Mesenchymal stem cell (in vitro differentiated cells and primary cell): ENCODE data around the gene ALDH8A1.

Experiments used
- DNase-seq: peaks from one replicate; pipeline ENCODE4 v3.0.0-alpha.2; 2013
- H2AFZ ChIP-seq: one replicate; pipeline ENCODE4 v1.6.1; 2013; ENCODE audit warnings: low read depth, mild to moderate bottlenecking, control low read depth, inconsistent platforms, low read length, moderate library complexity
- H2AK5ac ChIP-seq: 2 replicates; pipeline ENCODE4 v1.6.1; 2013; ENCODE audit warnings: low read length, moderate library complexity, mild to moderate bottlenecking, inconsistent platforms; ENCODE audit not compliant: severe bottlenecking
- H2BK120ac ChIP-seq: one replicate; pipeline ENCODE4 v1.6.1; 2013; ENCODE audit warnings: low read depth, mild to moderate bottlenecking, inconsistent platforms, low read length, moderate library complexity
- H2BK12ac ChIP-seq, 2 experiments: one replicate each; pipeline ENCODE4 v1.6.1; 2013; ENCODE audit warnings: inconsistent platforms in 2 of 2, low read length in 2 of 2, mild to moderate bottlenecking in 2 of 2, moderate library complexity in 2 of 2, control low read depth in 1 of 2
- H2BK15ac ChIP-seq: one replicate; pipeline ENCODE4 v1.6.1; 2013; ENCODE audit warnings: mild to moderate bottlenecking, low read depth, inconsistent platforms; ENCODE audit not compliant: poor library complexity, severe bottlenecking
- H2BK5ac ChIP-seq: 2 replicates; pipeline ENCODE4 v1.6.1; 2013; ENCODE audit warnings: low read depth, mild to moderate bottlenecking, low read length, control low read depth, inconsistent platforms; ENCODE audit not compliant: poor library complexity, severe bottlenecking
- H3K14ac ChIP-seq, 2 experiments: one replicate each; pipeline ENCODE4 v1.6.1; 2013; ENCODE audit warnings: inconsistent platforms in 2 of 2, low read length in 2 of 2, control low read depth in 1 of 2, mild to moderate bottlenecking in 1 of 2, moderate library complexity in 1 of 2
- H3K18ac ChIP-seq, 2 experiments: one replicate each; pipeline ENCODE4 v1.6.1; 2013; ENCODE audit warnings: inconsistent platforms in 2 of 2, low read length in 2 of 2, control low read depth in 1 of 2, low read depth in 1 of 2, mild to moderate bottlenecking in 1 of 2
- H3K23ac ChIP-seq, 2 experiments: one replicate each; pipeline ENCODE4 v1.6.1; 2013; ENCODE audit warnings: inconsistent platforms in 2 of 2, low read length in 2 of 2, mild to moderate bottlenecking in 2 of 2, moderate library complexity in 2 of 2, control low read depth in 1 of 2
- H3K27ac ChIP-seq: 2 replicates; pipeline ENCODE4 v1.5.1; 2013; ENCODE audit warnings: mild to moderate bottlenecking, moderate library complexity, low read length, control low read depth, inconsistent platforms; ENCODE audit not compliant: poor library complexity, severe bottlenecking
- H3K27me3 ChIP-seq, 2 experiments: 2 replicates each; pipeline versions ENCODE4 v1.6.1 to v1.7.0; 2013; ENCODE audit warnings: low read length in 2 of 2, mild to moderate bottlenecking in 2 of 2, moderate library complexity in 2 of 2, control low read depth in 1 of 2, inconsistent platforms in 1 of 2; ENCODE audit not compliant: control insufficient read depth in 1 of 2, insufficient read depth in 1 of 2
- H3K36me3 ChIP-seq, 2 experiments: 2 replicates each; pipeline versions ENCODE4 v1.6.1 to v1.7.0; 2013; ENCODE audit warnings: low read length in 2 of 2, control low read depth in 1 of 2, inconsistent platforms in 1 of 2, low read depth in 1 of 2, mild to moderate bottlenecking in 1 of 2; ENCODE audit not compliant: insufficient read depth in 2 of 2, control insufficient read depth in 1 of 2
- H3K4ac ChIP-seq, 2 experiments: one replicate each; pipeline ENCODE4 v1.6.1; 2013; ENCODE audit warnings: inconsistent platforms in 2 of 2, low read length in 2 of 2, mild to moderate bottlenecking in 2 of 2, moderate library complexity in 2 of 2, control low read depth in 1 of 2, low read depth in 1 of 2
- H3K4me1 ChIP-seq: 2 replicates; pipeline ENCODE4 v1.6.1; 2013; ENCODE audit warnings: low read depth, low read length, control low read depth; ENCODE audit not compliant: control insufficient read depth, insufficient read depth
- H3K4me2 ChIP-seq: 2 replicates; pipeline ENCODE4 v1.6.1; 2013; ENCODE audit warnings: low read length, mild to moderate bottlenecking, inconsistent platforms; ENCODE audit not compliant: poor library complexity, severe bottlenecking
- H3K4me3 ChIP-seq, 2 experiments: 2 replicates each; pipeline versions ENCODE4 v1.5.1 to v1.7.0; 2013; ENCODE audit warnings: low read length in 2 of 2, mild to moderate bottlenecking in 2 of 2, control low read depth in 1 of 2, low read depth in 1 of 2; ENCODE audit not compliant: insufficient read depth in 1 of 2
- H3K79me1 ChIP-seq: replicated peaks from 2 replicates; pipeline ENCODE4 v1.6.1; 2013; ENCODE audit warnings: mild to moderate bottlenecking, control low read depth, low read length, inconsistent platforms; ENCODE audit not compliant: poor library complexity, severe bottlenecking
- H3K9ac ChIP-seq: 2 replicates; pipeline ENCODE4 v1.7.0; 2013; ENCODE audit warnings: mild to moderate bottlenecking, low read length, moderate library complexity
- H3K9me3 ChIP-seq: 2 replicates; pipeline ENCODE4 v1.7.0; 2013; ENCODE audit warnings: mild to moderate bottlenecking, low read length; ENCODE audit not compliant: control insufficient read depth
- H4K8ac ChIP-seq: one replicate; pipeline ENCODE4 v1.6.1; 2013; ENCODE audit warnings: inconsistent platforms, mild to moderate bottlenecking, low read length, moderate library complexity
- H4K91ac ChIP-seq: one replicate; pipeline ENCODE4 v1.6.1; 2013; ENCODE audit warnings: mild to moderate bottlenecking, low read length, inconsistent platforms
- WGBS: methylation state at CpG from one replicate; pipeline ENCODE4 v1.1.7; 2013; ENCODE audit warnings: mixed read lengths; 5-methylcytosine and 5-hydroxymethylcytosine counted together

The ALDH8A1 gene

DNA sequence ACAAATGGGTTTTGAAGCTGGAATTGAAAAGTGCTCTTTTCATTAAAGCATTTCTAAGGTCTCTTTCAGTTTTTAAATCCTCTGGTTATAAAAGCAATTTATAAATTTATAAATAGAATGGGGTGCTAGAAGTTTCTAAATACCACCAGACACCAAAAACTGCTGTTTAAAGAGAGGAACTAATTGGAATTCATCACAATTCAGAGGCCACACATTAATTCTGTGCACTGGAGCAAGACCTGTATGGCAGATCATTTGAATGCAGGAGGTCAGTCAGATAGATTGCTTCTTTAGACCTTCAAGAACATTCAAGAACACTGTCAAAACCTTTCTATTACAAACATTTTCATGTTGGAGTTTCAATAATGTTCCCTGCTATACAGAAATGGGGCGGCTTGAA lies 55.1 kb downstream of the ALDH8A1 start:
- H3K23ac ChIP-seq, result no peak overlapping the region
- no peak overlapping the region for H2AFZ ChIP-seq
- no peak for DNase-seq
- no peak overlapping the region for H2BK120ac ChIP-seq
- H3K79me1 ChIP-seq, result no peaks in the 10 kb centered on the region
- H3K9ac ChIP-seq, result no peak overlapping the region
- 85% methylated on average over 1 of the region's 1 CpG for WGBS
- H3K9me3 ChIP-seq, result peaks cover 9% of the 10 kb centered on the region
- no peak overlapping the region for H3K27ac ChIP-seq
- peaks cover 2% of the 10 kb centered on the region for H3K4me1 ChIP-seq
- H2BK12ac ChIP-seq, result no peak overlapping the region
- H2AK5ac ChIP-seq, result no peak overlapping the region
- no peaks in the 10 kb centered on the region for H3K27me3 ChIP-seq
- no peak overlapping the region for H3K18ac ChIP-seq
- no peak overlapping the region for H4K8ac ChIP-seq
- no peak overlapping the region for H3K4ac ChIP-seq
- H3K4me2 ChIP-seq, result no peak overlapping the region
- H4K91ac ChIP-seq, result no peak overlapping the region
- H2BK5ac ChIP-seq, result no peak overlapping the region
- H3K4me3 ChIP-seq, result no peak overlapping the region
- no peaks in the 10 kb centered on the region for H3K36me3 ChIP-seq
- H2BK15ac ChIP-seq, result no peak overlapping the region
- no peak overlapping the region for H3K14ac ChIP-seq

DNA sequence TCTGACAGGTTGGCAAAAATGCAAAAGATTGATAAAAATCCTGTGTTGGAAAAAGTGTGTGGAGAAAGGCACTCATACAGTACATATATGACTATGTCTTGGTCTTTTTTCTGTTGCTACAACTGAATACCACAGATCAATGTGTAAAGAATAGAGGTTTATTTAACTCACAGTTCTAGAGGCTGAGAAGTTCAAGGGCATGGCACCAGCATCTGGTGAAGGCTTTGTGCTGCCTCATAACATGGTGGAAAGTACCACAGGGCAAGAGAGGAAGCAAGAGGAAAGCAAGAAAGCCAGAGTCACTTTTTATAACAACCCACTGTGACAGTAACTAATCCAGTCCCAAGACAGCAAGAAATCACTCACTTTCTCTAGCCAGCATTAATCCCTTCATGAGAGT lies 57.5 kb downstream of the ALDH8A1 start:
- no peak overlapping the region for H3K4me3 ChIP-seq
- H2BK120ac ChIP-seq, result no peak overlapping the region
- no peak overlapping the region for H2BK15ac ChIP-seq
- no peak overlapping the region for H2BK12ac ChIP-seq
- no peak overlapping the region for H2BK5ac ChIP-seq
- peaks cover 9% of the 10 kb centered on the region for H3K9me3 ChIP-seq
- H2AK5ac ChIP-seq, result no peak overlapping the region
- H3K4ac ChIP-seq, result no peak overlapping the region
- no peak overlapping the region for H4K91ac ChIP-seq
- peaks cover 2% of the 10 kb centered on the region for H3K4me1 ChIP-seq
- no peak overlapping the region for H3K14ac ChIP-seq
- no peak overlapping the region for H3K9ac ChIP-seq
- H3K27me3 ChIP-seq, result no peaks in the 10 kb centered on the region
- no peak overlapping the region for H3K18ac ChIP-seq
- no peak overlapping the region for H2AFZ ChIP-seq
- no peaks in the 10 kb centered on the region for H3K36me3 ChIP-seq
- no peak overlapping the region for H4K8ac ChIP-seq
- no peak overlapping the region for H3K27ac ChIP-seq
- DNase-seq, result no peak
- no peaks in the 10 kb centered on the region for H3K79me1 ChIP-seq
- no peak overlapping the region for H3K23ac ChIP-seq
- no peak overlapping the region for H3K4me2 ChIP-seq

DNA sequence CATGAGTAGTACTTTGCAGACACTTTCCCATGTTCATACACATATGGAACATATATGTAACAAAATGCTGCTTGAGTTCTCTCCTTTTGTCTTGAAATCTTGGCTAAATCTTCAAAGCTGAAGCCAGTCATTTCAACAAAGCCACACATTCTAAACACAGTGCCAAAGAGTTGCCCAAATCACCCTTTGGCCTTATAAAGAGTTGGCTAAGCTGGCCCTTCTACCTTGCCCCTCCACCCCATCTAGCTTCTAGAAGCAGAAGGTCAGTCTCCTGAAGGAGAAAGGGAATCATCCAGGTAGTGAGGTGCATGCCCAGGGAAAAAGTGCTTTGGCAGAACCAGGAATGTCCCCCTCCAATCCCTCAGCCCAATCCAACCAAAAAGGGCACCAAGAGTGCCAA lies 58.3 kb downstream of the ALDH8A1 start:
- Histone ChIP-seq H4K91ac (no peak overlapping the region), H3K27me3 (no peaks in the 10 kb centered on the region), H2AK5ac (no peak overlapping the region), H3K4me2 (no peak overlapping the region), H3K9ac (no peak overlapping the region), H3K23ac (no peak overlapping the region), H3K79me1 (no peaks in the 10 kb centered on the region), H3K4me3 (no peak overlapping the region), H2BK120ac (no peak overlapping the region), H3K14ac (no peak overlapping the region), H3K9me3 (peaks cover 9% of the 10 kb centered on the region), H2BK12ac (no peak overlapping the region), H3K36me3 (no peaks in the 10 kb centered on the region), H3K18ac (no peak overlapping the region), H3K4me1 (peaks cover 2% of the 10 kb centered on the region), H4K8ac (no peak overlapping the region), H3K4ac (no peak overlapping the region), H3K27ac (no peak overlapping the region), H2BK15ac (no peak overlapping the region), H2BK5ac (no peak overlapping the region), H2AFZ (no peak overlapping the region)
- DNase-seq, result no peak

DNA sequence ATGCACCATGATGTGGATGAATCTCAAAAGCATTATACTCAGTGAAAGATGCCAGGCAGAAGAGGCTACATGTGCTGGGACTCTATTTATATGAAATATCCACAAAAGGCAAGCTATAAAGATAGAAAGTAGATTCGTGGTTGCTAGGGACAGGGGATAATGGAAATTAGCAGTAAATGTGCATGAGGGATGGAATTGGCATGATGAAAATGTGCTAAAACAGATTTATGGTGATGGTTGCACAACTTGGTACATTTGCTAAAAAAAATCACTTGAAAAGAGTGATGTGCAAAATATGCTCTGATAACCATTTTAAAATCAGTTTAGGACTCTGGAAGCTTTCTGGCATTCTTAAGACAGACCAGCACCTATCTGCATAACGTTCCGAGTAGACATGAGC lies 61.6 kb downstream of the ALDH8A1 start:
- Histone ChIP-seq H3K4me3 (no peak overlapping the region), H3K18ac (no peak overlapping the region), H3K27me3 (no peaks in the 10 kb centered on the region), H2BK5ac (no peak overlapping the region), H3K79me1 (no peaks in the 10 kb centered on the region), H3K23ac (no peak overlapping the region), H2AFZ (no peak overlapping the region), H2AK5ac (no peak overlapping the region), H3K9ac (no peak overlapping the region), H3K36me3 (no peaks in the 10 kb centered on the region), H2BK15ac (no peak overlapping the region), H4K8ac (no peak overlapping the region), H3K14ac (no peak overlapping the region), H3K4me2 (no peak overlapping the region), H2BK12ac (no peak overlapping the region), H3K4ac (no peak overlapping the region), H4K91ac (no peak overlapping the region), H3K9me3 (peaks cover 9% of the 10 kb centered on the region), H3K4me1 (no peaks in the 10 kb centered on the region), H2BK120ac (no peak overlapping the region), H3K27ac (no peak overlapping the region)
- no peak for DNase-seq
- 70% methylated on average over 3 of the region's 3 CpGs for WGBS
